Panc1 (cell line): ENCODE results near the gene ZP2.
"Not testable (repeated sequence)": the region's sequence is repeated elsewhere in the genome, so short reads cannot be mapped to it uniquely, and the experiment has no call there.

Experiments
- POLR2AphosphoS5 ChIP-seq: IDR thresholded peaks from 2 replicates; pipeline ENCODE4 v1.6.1; 2012; ENCODE audit warnings: mild to moderate bottlenecking, low read depth, low read length, moderate library complexity
- REST ChIP-seq, 2 experiments: IDR thresholded peaks; 2 replicates each; pipeline ENCODE4 v1.6.1; 2011 to 2012; ENCODE audit warnings: low read depth in 2 of 2, control low read depth in 1 of 2, low read length in 1 of 2, mild to moderate bottlenecking in 1 of 2, moderate library complexity in 1 of 2; ENCODE audit not compliant: insufficient read depth in 1 of 2
- TCF7L2 ChIP-seq: IDR thresholded peaks from 2 replicates; pipeline ENCODE4 v1.6.1; 2011; ENCODE audit warnings: mild to moderate bottlenecking, low read depth, low read length, inconsistent platforms
- TF ChIP-seq, protein P1 (sequence below): fragments of 450-650 bp; IDR thresholded peaks from 2 replicates; pipeline ENCODE4 v1.5.1; 2017; ENCODE audit warnings: mild to moderate bottlenecking

DNA sequence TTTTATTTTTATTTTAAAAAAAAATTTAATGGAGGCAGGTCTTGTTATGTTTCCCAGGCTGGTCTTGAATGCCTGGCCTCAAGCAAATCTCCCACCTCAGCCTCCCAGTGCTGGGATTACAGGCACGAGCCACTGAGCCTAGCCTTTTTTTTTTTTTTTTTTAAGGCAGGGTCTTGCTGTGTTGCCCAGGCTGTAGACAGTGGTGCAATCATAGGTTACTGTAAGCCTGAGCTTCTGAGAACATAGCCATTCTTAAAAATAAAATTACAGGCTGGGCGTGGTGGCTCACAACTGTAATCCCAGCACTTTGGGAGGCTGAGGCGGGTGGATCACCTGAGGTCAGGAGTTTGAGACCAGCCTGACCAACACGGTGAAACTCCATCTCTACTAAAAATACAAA lies 36.8 kb upstream of the ZP2 start:
- TF ChIP-seq, protein P1, sequence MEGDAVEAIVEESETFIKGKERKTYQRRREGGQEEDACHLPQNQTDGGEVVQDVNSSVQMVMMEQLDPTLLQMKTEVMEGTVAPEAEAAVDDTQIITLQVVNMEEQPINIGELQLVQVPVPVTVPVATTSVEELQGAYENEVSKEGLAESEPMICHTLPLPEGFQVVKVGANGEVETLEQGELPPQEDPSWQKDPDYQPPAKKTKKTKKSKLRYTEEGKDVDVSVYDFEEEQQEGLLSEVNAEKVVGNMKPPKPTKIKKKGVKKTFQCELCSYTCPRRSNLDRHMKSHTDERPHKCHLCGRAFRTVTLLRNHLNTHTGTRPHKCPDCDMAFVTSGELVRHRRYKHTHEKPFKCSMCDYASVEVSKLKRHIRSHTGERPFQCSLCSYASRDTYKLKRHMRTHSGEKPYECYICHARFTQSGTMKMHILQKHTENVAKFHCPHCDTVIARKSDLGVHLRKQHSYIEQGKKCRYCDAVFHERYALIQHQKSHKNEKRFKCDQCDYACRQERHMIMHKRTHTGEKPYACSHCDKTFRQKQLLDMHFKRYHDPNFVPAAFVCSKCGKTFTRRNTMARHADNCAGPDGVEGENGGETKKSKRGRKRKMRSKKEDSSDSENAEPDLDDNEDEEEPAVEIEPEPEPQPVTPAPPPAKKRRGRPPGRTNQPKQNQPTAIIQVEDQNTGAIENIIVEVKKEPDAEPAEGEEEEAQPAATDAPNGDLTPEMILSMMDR, result not testable (repeated sequence)
- not testable (repeated sequence) for TF ChIP-seq TCF7L2; POLR2AphosphoS5; REST (IDR thresholded peaks at IDR 0.05; ENCODE audit: insufficient read depth in 1 of 2, low read depth in 2 of 2, low read length in 1 of 2)
